Thyroid gland (tissue), 4 donors: Measurements from ENCODE around the gene TOLLIP.

Experiments used
- CTCF ChIP-seq, 6 experiments: fragments of 200-600 bp in 3 of 6; fragments of 450-650 bp in 3 of 6; sonication (generic) in 3 of 6; IDR thresholded peaks; one replicate each; pipeline ENCODE4 v1.5.1; 2016 to 2019; ENCODE audit warnings: antibody characterized with exemption in 6 of 6, mild to moderate bottlenecking in 2 of 6, inconsistent platforms in 1 of 6, moderate library complexity in 1 of 6
- POLR2A ChIP-seq, 2 donors: fragments of 450-650 bp; IDR thresholded peaks; one replicate each; pipeline ENCODE4 v1.6.1; 2017; ENCODE audit warnings: antibody characterized with exemption in 2 of 2, mild to moderate bottlenecking in 2 of 2, moderate library complexity in 1 of 2

- TF ChIP-seq POLR2A (IDR thresholded peaks at IDR 0.05) (no peak), CTCF (IDR thresholded peaks at IDR 0.05) (no peak)
Observed at GRCh38 chr11:1235306-1235900, 74.0 kb downstream of the TOLLIP start.
